Subcutaneous abdominal adipose tissue (tissue), 5 donors: ENCODE measurements around the gene ECI1.

Experiments
- H3K27ac ChIP-seq: one replicate; pipeline ENCODE4 v1.7.0; 2013; ENCODE audit warnings: low read depth, mild to moderate bottlenecking, inconsistent platforms, low read length, moderate library complexity
- H3K27me3 ChIP-seq, 5 donors: one replicate each; pipeline ENCODE4 v1.7.0; 2013; ENCODE audit warnings: low read length in 5 of 5, inconsistent platforms in 1 of 5; ENCODE audit not compliant: control insufficient read depth in 5 of 5, insufficient read depth in 4 of 5
- H3K36me3 ChIP-seq, 5 donors: one replicate each; pipeline ENCODE4 v1.7.0; 2013; ENCODE audit warnings: low read length in 5 of 5; ENCODE audit not compliant: control insufficient read depth in 5 of 5, insufficient read depth in 5 of 5
- H3K4me1 ChIP-seq, 5 donors: one replicate each; pipeline ENCODE4 v1.7.0; 2013; ENCODE audit warnings: low read length in 5 of 5, mild to moderate bottlenecking in 3 of 5, moderate library complexity in 1 of 5; ENCODE audit not compliant: control insufficient read depth in 5 of 5, insufficient read depth in 5 of 5
- H3K4me3 ChIP-seq, 5 donors: one replicate each; pipeline ENCODE4 v1.7.0; 2013; ENCODE audit warnings: low read length in 5 of 5, low read depth in 1 of 5
- H3K9ac ChIP-seq, 5 donors: one replicate each; pipeline ENCODE4 v1.7.0; 2013; ENCODE audit warnings: low read length in 5 of 5, mild to moderate bottlenecking in 4 of 5, moderate library complexity in 3 of 5
- H3K9me3 ChIP-seq, 5 donors: one replicate each; pipeline ENCODE4 v1.7.0; 2013; ENCODE audit warnings: low read length in 5 of 5; ENCODE audit not compliant: control insufficient read depth in 5 of 5
- donor health status: healthy.
- donor health status: healthy.
- donor health status: healthy.
- donor health status: healthy.
- donor health status: healthy.

The ECI1 gene

GRCh38 chr16:2229632-2230250, 21.6 kb downstream of the ECI1 start:
- Histone ChIP-seq H3K27me3 (peaks cover 0 to 5% (median 0%) of the 10 kb centered on the region in 5 donors), H3K36me3 (peaks cover 0 to 77% (median 67%) of the 10 kb centered on the region in 5 donors), H3K4me3 (no peak overlapping the region), H3K27ac (no peak overlapping the region), H3K9me3 (no peaks in the 10 kb centered on the region), H3K9ac (no peak overlapping the region), H3K4me1 (peaks cover 0 to 13% (median 8%) of the 10 kb centered on the region in 5 donors)

DNA sequence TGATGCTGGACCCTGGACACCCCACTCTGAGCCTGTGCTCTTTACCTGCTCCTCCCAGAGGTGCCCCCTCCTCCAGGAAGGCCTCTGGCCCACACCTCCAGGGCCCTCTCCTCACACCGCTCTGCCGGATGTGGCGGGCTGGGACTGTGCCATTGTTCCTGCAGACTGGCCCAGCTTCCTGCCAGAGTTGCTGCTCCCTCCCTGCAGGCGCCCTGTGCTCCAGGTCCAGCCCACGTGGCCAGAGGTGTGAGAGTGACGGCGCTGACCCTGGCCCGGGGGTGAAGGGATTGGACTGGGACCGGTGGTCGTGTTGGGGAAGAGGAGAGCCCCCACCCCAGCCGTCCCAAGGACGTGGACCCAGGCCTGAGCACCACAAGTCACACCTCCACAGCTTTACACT, 22.3 kb downstream of the ECI1 start:
- peaks cover 0 to under 1% (median 0%) of the 10 kb centered on the region in 5 donors for H3K27me3 ChIP-seq
- H3K9me3 ChIP-seq = no peaks in the 10 kb centered on the region
- peaks cover 0 to 20% (median 15%) of the 10 kb centered on the region in 5 donors for H3K4me1 ChIP-seq
- H3K9ac ChIP-seq = no peak overlapping the region
- peaks cover 0 to 71% (median 61%) of the 10 kb centered on the region in 5 donors for H3K36me3 ChIP-seq
- H3K27ac ChIP-seq = no peak overlapping the region
- H3K4me3 ChIP-seq = no peak overlapping the region

GRCh38 chr16:2228161-2228824, 23.1 kb downstream of the ECI1 start:
- Histone ChIP-seq H3K9me3 (no peaks in the 10 kb centered on the region), H3K36me3 (peaks cover 0 to 63% (median 53%) of the 10 kb centered on the region in 5 donors), H3K9ac (peak overlapping the region in 1 of 5 donors; percentile 7), H3K4me3 (no peak overlapping the region), H3K4me1 (peaks cover 0 to 24% (median 17%) of the 10 kb centered on the region in 5 donors), H3K27ac (no peak overlapping the region), H3K27me3 (no peaks in the 10 kb centered on the region)

DNA sequence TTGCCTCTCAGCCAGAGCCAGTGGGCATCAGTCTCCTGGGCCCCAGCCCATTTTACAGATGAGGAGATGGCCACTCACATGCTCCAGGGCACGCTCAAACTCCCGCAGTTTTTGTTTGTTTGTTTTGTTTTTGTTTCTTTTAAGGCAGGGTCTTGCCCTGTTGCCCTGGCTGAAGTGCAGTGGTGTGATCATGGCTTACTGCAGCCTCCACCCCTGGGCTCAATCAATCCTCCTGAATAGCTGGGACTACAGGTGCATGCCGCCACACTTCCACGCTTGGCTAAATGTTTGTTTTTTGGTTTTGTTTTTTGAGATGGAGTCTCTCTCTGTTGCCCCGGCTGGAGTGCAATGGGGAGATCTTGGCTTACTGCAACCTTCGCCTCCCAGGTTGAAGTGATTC, 24.5 kb downstream of the ECI1 start:
- H3K27me3 ChIP-seq = no peaks in the 10 kb centered on the region
- H3K9ac ChIP-seq = no peak overlapping the region
- H3K4me1 ChIP-seq = peaks cover 0 to 28% (median 20%) of the 10 kb centered on the region in 5 donors
- no peak overlapping the region for H3K27ac ChIP-seq
- H3K9me3 ChIP-seq = no peaks in the 10 kb centered on the region
- no peak overlapping the region for H3K4me3 ChIP-seq
- peaks cover 0 to 49% (median 39%) of the 10 kb centered on the region in 5 donors for H3K36me3 ChIP-seq

- no peaks in the 10 kb centered on the region for H3K9me3 ChIP-seq
- no peak overlapping the region for H3K4me3 ChIP-seq
- peaks cover 0 to 28% (median 20%) of the 10 kb centered on the region in 5 donors for H3K4me1 ChIP-seq
- H3K27ac ChIP-seq = no peak overlapping the region
- no peak overlapping the region for H3K9ac ChIP-seq
- no peaks in the 10 kb centered on the region for H3K27me3 ChIP-seq
- peaks cover 0 to 43% (median 33%) of the 10 kb centered on the region in 5 donors for H3K36me3 ChIP-seq
These were observed 25.1 kb downstream of the ECI1 start for GRCh38 chr16:2226245-2226793.

DNA sequence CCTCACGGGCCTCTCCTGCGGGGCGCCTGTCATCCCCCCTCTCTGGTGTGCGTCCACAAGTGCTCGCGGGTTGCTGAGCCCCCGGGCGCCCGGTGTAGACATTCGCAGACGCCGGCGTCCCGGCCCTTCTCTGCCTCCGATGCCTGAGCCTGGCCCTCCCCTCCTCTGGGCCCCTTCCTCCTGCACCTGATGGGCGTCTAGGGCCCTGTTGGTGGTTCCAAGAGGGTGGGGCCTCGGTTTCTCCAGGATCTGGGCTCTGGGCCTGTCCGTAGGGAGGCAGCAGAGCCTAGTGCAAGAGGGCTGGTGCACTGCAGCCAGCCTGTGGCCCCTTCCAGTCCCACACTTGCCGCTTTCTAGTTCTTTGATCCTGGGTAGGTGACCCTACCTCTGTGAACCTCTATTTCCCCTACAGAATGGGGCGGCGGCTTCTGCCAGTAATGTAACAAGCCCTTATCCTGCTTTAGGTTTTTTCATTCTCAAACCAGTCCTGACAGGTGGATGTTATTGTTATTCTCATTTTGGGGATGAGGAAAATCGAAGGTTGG, 27.4 kb downstream of the ECI1 start:
- Histone ChIP-seq H3K4me1 (peaks cover 0 to 20% (median 19%) of the 10 kb centered on the region in 5 donors), H3K27me3 (no peaks in the 10 kb centered on the region), H3K9me3 (no peaks in the 10 kb centered on the region), H3K36me3 (peaks cover 0 to 21% (median 14%) of the 10 kb centered on the region in 5 donors), H3K9ac (peak overlapping the region; percentile 56 to 98 (median 92)), H3K4me3 (peak overlapping the region; percentile 74 to 90 (median 80)), H3K27ac (peak overlapping the region; percentile 80)

- Histone ChIP-seq H3K9me3 (no peaks in the 10 kb centered on the region), H3K27ac (peak within 1 kb of the TSS; percentile 80), H3K4me1 (peaks cover 0 to 20% (median 19%) of the 10 kb centered on the region in 5 donors), H3K9ac (peak within 1 kb of the TSS; percentile 56 to 98 (median 92)), H3K4me3 (peak within 1 kb of the TSS; percentile 74 to 90 (median 80)), H3K27me3 (no peaks in the 10 kb centered on the region), H3K36me3 (peaks cover 0 to 14% (median 7%) of the 10 kb centered on the region in 5 donors)
These were observed 28.0 kb downstream of the ECI1 start, which contains the start of gene E4F1 for GRCh38 chr16:2223221-2223941. E4F1 (plus strand) TSS chr16:2223591; CDS start chr16:2223614, 23 bp downstream.

GRCh38 chr16:2216330-2216729, 35.1 kb downstream of the ECI1 start:
- peaks cover 0 to 8% (median 0%) of the 10 kb centered on the region in 5 donors for H3K36me3 ChIP-seq
- peaks cover 6 to 31% (median 22%) of the 10 kb centered on the region in 5 donors for H3K4me1 ChIP-seq

DNA sequence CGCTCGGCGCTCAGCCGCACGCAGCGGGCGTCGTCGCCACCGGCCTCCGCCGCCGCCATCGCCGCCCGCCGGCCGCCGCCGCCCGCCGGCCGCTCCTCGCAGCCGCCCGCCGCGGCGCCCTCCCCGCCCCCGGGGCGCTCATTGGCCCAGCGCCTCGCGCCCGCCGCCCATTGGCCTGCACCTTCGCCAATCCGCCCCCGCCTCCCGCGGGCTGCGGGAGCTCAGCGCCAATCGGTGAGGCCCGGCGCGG, 36.7 kb downstream of the ECI1 start, which contains the start of gene PGP:
PGP (minus strand) TSS at position 122 of the 250 bp plus-strand sequence; CDS start at position 59, 63 bp downstream.
- Histone ChIP-seq H3K36me3 (peaks cover 0 to 18% (median 7%) of the 10 kb centered on the region in 5 donors), H3K27me3 (no peaks in the 10 kb centered on the region), H3K4me3 (peak within 1 kb of the TSS; percentile 80 to 88 (median 83)), H3K27ac (peak within 1 kb of the TSS; percentile 83), H3K9me3 (no peaks in the 10 kb centered on the region), H3K4me1 (peaks cover 6 to 31% (median 22%) of the 10 kb centered on the region in 5 donors), H3K9ac (peak within 1 kb of the TSS in 4 of 5 donors; percentile 72 to 85 (median 78))

More at GRCh38 chr16:2216330-2216729, 35.1 kb downstream of the ECI1 start:
- H3K27ac ChIP-seq = no peak overlapping the region
- H3K9ac ChIP-seq = no peak overlapping the region
- H3K4me3 ChIP-seq = no peak overlapping the region
- no peaks in the 10 kb centered on the region for H3K9me3 ChIP-seq
- H3K27me3 ChIP-seq = no peaks in the 10 kb centered on the region
